GM06990 (cell line): ENCODE data around the gene IL18.
"Not testable (repeated sequence)": the region's sequence is repeated elsewhere in the genome, so short reads cannot be mapped to it uniquely, and the experiment has no call there.

Experiments used
- DNase-seq: peaks from one replicate; pipeline ENCODE4 v3.0.0-alpha.2; 2011; ENCODE audit not compliant: insufficient read length; ENCODE audit errors: extremely low read depth
- H3K27me3 ChIP-seq: replicated peaks from 2 replicates; pipeline ENCODE4 v1.6.0; 2011; ENCODE audit warnings: low read length; ENCODE audit not compliant: control insufficient read depth, insufficient read depth
- H3K36me3 ChIP-seq: 2 replicates; pipeline ENCODE4 v1.5.1; 2011; ENCODE audit warnings: low read length; ENCODE audit not compliant: control insufficient read depth, insufficient read depth
- H3K4me3 ChIP-seq: replicated peaks from 2 replicates; pipeline ENCODE4 v1.5.1; 2011; ENCODE audit warnings: low read depth, mild to moderate bottlenecking, control low read depth, low read length
- TF ChIP-seq, protein P1 (sequence below): IDR thresholded peaks from 2 replicates; pipeline ENCODE4 v1.5.1; 2011; ENCODE audit warnings: low read length, control low read depth, mild to moderate bottlenecking, inconsistent platforms; ENCODE audit not compliant: insufficient read depth, poor library complexity, severe bottlenecking

The IL18 gene

DNA sequence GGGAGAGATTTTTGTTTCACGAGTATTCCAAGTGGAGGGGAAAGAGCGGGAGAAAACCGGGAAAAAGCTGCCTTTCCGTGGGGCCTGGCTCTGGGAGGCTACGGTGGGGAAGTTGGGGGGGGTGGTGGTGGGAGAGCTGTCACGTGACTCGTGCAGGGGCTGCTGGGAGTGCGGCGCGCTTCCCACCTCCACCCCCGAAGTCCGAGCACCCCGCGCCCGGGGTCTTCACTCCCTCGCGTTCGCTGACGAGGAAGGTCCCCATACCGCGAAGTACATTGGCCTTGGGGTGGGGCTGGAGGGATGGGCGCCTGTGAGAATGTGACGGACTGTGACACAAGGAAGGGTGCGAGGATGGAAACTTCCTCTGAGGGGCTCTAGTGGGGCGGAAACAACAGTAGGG is 3.3 kb upstream of the IL18 start, which contains the start of gene TEX12:
TEX12 (plus strand) TSS at position 228 of the 400 bp plus-strand sequence. CDS start 1,897 bp downstream, outside the sequence.
- H3K36me3 ChIP-seq: no peaks in the 10 kb centered on the region
- TF ChIP-seq, protein P1, sequence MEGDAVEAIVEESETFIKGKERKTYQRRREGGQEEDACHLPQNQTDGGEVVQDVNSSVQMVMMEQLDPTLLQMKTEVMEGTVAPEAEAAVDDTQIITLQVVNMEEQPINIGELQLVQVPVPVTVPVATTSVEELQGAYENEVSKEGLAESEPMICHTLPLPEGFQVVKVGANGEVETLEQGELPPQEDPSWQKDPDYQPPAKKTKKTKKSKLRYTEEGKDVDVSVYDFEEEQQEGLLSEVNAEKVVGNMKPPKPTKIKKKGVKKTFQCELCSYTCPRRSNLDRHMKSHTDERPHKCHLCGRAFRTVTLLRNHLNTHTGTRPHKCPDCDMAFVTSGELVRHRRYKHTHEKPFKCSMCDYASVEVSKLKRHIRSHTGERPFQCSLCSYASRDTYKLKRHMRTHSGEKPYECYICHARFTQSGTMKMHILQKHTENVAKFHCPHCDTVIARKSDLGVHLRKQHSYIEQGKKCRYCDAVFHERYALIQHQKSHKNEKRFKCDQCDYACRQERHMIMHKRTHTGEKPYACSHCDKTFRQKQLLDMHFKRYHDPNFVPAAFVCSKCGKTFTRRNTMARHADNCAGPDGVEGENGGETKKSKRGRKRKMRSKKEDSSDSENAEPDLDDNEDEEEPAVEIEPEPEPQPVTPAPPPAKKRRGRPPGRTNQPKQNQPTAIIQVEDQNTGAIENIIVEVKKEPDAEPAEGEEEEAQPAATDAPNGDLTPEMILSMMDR: no peak
- H3K4me3 ChIP-seq: no peak within 1 kb of the TSS
- no peak for DNase-seq
- H3K27me3 ChIP-seq: no peaks in the 10 kb centered on the region

DNA sequence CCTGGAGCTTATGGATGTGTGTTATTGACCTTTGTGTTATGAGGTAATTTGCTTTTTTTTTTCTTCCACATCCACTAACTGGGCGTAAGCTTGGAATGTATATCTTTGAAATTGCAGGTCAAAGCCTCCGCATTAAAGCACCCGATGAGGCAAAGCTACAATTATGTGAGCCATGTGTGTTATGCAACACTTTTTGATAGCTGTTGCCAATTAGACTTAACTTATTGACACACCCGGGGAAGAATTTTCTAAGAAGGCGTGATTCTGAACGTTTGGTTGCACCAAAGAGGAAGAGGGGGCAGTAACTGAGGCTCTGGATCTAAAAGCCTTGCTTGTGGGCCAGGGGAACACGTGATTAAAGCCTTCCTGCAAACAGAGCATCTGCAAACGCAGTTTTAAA is 2.7 kb upstream of the IL18 start:
- DNase-seq: no peak
- no peak overlapping the region for H3K4me3 ChIP-seq
- TF ChIP-seq, protein P1: no peak
- no peaks in the 10 kb centered on the region for H3K36me3 ChIP-seq
- H3K27me3 ChIP-seq: no peaks in the 10 kb centered on the region

DNA sequence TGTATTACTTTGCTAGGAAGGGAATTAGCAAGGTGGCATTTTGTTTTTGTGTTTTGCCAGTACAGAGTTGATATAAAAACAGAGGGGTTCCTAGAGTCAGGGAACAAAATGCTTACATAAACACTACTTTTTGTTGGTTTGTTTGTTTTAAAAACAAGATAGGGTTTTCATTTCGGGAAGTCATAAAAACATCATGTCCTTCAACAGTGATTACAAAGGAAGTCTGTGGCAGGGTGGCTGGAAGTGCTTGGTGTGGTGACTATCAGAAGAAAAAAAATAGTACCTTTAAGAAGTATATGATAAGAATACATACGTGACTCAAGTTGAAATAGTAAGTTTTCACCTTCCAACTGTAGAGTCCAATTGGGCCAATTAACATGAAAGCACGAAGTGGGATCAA is 1.2 kb upstream of the IL18 start:
- no peak for DNase-seq
- Histone ChIP-seq H3K36me3 (no peaks in the 10 kb centered on the region), H3K4me3 (no peak overlapping the region), H3K27me3 (no peaks in the 10 kb centered on the region)
- TF ChIP-seq, protein P1: no peak

DNA sequence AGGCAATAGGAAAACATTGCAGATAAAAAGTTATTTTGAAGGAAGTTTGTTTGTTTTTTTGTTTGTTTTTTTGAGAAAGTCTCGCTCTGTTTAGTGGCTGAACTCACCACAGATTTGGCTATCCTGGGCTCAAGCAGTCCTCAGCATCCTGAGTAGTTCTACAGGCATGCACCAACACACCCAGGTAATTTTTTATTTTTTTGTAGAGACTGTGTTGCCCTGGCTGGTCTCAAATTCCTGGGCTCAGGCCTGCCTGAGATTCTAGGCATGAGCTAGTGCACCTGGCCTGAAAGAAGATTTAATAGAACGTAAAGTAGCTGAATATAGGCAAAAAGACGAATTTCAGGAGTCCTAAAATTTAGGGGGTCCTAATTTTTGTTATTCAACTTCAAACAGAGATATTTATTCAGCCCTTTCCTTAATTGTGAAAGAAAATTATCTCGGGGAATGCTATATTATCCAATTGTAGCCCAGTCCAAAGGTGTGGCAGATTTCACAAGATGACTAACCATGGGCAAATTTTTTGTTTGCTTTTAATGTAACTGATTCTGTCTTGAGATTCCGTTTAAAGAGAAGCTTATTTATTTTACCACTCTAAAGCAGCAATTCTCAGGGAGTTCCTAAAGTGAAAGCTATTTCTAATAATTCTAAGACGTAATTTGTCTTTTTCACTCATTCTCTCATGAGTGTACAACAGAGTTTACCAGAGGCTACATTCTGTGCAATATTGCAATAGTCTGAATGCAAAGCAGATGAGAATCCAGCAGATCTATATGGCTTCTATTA is 940 bp downstream of the IL18 start:
- no peak for DNase-seq
- Histone ChIP-seq H3K4me3 (no peak overlapping the region), H3K27me3 (no peaks in the 10 kb centered on the region), H3K36me3 (no peaks in the 10 kb centered on the region)
- TF ChIP-seq, protein P1: no peak

DNA sequence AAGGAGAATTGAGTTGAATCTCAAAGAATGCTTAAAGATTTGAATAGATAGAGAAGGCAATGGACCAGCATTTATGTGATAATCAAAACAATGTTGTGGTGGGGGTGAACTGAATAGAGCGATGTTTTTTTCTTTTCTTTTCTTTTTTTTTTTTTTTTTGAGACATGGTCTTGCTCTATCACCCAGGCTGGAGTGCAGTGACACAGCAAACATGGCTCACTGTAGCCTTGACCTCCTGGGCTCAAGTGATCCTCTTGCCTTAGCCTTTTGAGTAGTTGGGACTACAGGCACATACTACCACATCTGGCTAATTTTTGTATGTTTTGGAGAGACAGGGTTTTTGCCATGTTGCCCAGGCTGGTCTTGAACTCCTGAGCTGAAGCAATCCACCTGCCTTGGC is 1.7 kb downstream of the IL18 start:
- not testable (repeated sequence) for H3K27me3 ChIP-seq, DNase-seq, H3K4me3 ChIP-seq, H3K36me3 ChIP-seq

DNA sequence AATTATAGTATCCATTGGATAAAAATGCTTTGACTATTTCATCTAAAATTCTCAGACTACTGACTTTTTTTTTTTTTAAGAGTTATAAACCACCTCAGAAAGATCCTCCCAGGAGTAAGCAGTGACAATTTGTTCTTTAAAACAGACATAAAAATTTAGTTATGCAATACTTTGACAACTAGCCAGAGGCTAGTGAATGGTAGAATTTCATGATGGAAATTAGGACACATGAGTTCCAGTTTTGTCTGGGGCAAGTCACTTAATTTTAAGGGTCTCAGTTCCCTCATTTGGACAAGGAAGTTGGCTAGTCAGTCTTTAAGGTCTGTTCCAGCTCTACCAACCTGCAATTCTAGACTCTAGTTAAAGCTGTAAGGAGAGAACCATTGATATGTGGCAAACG is 2.9 kb downstream of the IL18 start:
- H3K4me3 ChIP-seq: no peak overlapping the region
- no peak for DNase-seq
- TF ChIP-seq, protein P1: no peak
- H3K27me3 ChIP-seq: no peaks in the 10 kb centered on the region
- no peaks in the 10 kb centered on the region for H3K36me3 ChIP-seq
